H1 (cell line): ENCODE measurements around the gene USP20. TPM values are rescaled to one million over a fixed set of nuclear protein-coding genes. Genes with fewer than 3 reads are reported as not detected.

Experiments
- NRF1 ChIP-seq: IDR thresholded peaks from 2 replicates; pipeline ENCODE4 v1.6.1; 2011; ENCODE audit warnings: mild to moderate bottlenecking, low read depth, low read length, improper control_type of control experiment
- polyA plus RNA-seq, 7 experiments: library from polyadenylated mRNA; depleted of rRNA in 3 of 7; stranded (reverse) in 5 of 7; unstranded in 2 of 7; fragments of >200 nt in 5 of 7; fragments of 200-250 nt in 2 of 7; gene quantifications; 1 replicate in 5 of 7; 2 replicates in 1 of 7; 4 replicates in 1 of 7; pipeline versions ENCODE4 v1.2.1 to v1.2.3, GENCODE V29; 2011 to 2013; ENCODE audit warnings: missing spikeins in 2 of 7, mixed read lengths in 2 of 7
- total RNA-seq: library from RNA; stranded (reverse); fragmentation: NEBNext Ultra II Directional; extraction: Animal tissue kit (Norgen Biotek cat#: 25700); gene quantifications from 2 replicates; pipeline ENCODE4 v1.2.1, GENCODE V29; 2021

USP20 gene
- total and polyA plus RNA-seq, 2 of the 8 experiments (the other 6 are each of a cell fraction or from before 2014, with no cell fraction given) = 13.4 to 23.0 TPM

DNA sequence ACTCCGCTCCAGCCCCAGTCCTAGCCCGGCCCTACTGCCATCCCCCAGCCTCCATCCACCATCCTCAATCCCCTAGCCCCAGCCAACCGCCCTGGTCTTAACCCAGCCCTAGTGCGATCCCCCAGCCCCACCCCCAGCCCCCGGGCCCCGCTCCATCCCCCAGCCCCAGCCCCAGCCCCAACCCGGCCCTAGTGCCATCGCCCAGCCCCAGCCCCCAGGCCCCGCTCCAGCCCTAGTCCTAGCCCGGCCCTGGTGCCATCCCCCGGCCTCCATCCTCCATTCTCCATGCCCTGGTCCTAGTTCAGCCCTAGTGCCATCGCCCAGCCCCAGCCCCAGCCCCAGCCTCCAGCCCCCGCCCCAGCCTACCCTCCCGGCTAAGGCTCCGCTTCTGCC lies 11.7 kb upstream of the USP20 start (continued):
- TF ChIP-seq NRF1 = no peak
